Caco-2 (cell line): Measurements from ENCODE around the gene ADAM11. TPM values are rescaled to one million over a fixed set of nuclear protein-coding genes. Genes with fewer than 3 reads are reported as not detected.

Experiments
- BruUV-seq: library from RNA; stranded (reverse); fragments of 400-500 nt; replicated peaks from 2 replicates; lab custom pipeline; 2021; lab: Mats Ljungman, UMichigan
- CTCF ChIA-PET: fragments of 300-600 bp; sonication (Branson Sonifier 250); formaldehyde crosslinking; loops from one replicate; lab custom pipeline; 2022; ENCODE audit warnings: antibody characterized with exemption; lab: Charles Lee
- POLR2A ChIA-PET: fragments of 300-600 bp; sonication (Branson Sonifier 250); formaldehyde crosslinking; loops from one replicate; lab custom pipeline; 2022; ENCODE audit warnings: antibody characterized with exemption; lab: Charles Lee
- DNase-seq, 2 experiments: peaks; one replicate each; pipeline versions ENCODE4 v3.0.0 to v3.0.0-alpha.2; 2020 to 2022
- H3K27me3 ChIP-seq: replicated peaks from 2 replicates; pipeline ENCODE4 v1.6.0; 2011; ENCODE audit warnings: low read length; ENCODE audit not compliant: control insufficient read depth, insufficient read depth
- H3K36me3 ChIP-seq: 2 replicates; pipeline ENCODE4 v1.5.1; 2011; ENCODE audit warnings: low read length; ENCODE audit not compliant: control insufficient read depth, insufficient read depth
- H3K4me1 ChIP-seq: fragments of 250-450 bp; sonication (Bioruptor Pico); 2 replicates; pipeline ENCODE4 v1.5.1; 2020; ENCODE audit warnings: mild to moderate bottlenecking
- H3K4me3 ChIP-seq: 2 replicates; pipeline ENCODE4 v1.5.1; 2011; ENCODE audit warnings: low read depth, mild to moderate bottlenecking, control low read depth, low read length
- H3K9me3 ChIP-seq: fragments of 250-450 bp; sonication (Bioruptor Pico); 2 replicates; pipeline ENCODE4 v1.5.1; 2020; ENCODE audit warnings: mild to moderate bottlenecking, moderate library complexity
- H3K27ac Mint-ChIP-seq: one replicate; pipeline ENCODE4 v1.8.0; 2022; ENCODE audit warnings: mixed read lengths; ENCODE audit not compliant: unreplicated experiment
- H3K27me3 Mint-ChIP-seq: one replicate; pipeline ENCODE4 v1.8.0; 2022; ENCODE audit warnings: mixed read lengths; ENCODE audit not compliant: insufficient read depth, unreplicated experiment
- H3K36me3 Mint-ChIP-seq: one replicate; pipeline ENCODE4 v1.8.0; 2022; ENCODE audit warnings: mild to moderate bottlenecking, mixed read lengths; ENCODE audit not compliant: insufficient read depth, unreplicated experiment
- H3K4me1 Mint-ChIP-seq: one replicate; pipeline ENCODE4 v1.8.0; 2022; ENCODE audit warnings: low read depth, mixed read lengths; ENCODE audit not compliant: unreplicated experiment
- H3K4me3 Mint-ChIP-seq: one replicate; pipeline ENCODE4 v1.8.0; 2022; ENCODE audit warnings: mild to moderate bottlenecking, moderate library complexity, mixed read lengths; ENCODE audit not compliant: unreplicated experiment
- H3K9me3 Mint-ChIP-seq: one replicate; pipeline ENCODE4 v1.8.0; 2022; ENCODE audit warnings: mixed read lengths; ENCODE audit not compliant: unreplicated experiment
- intact Hi-C: fragments of 100-400 bp; cut with micrococcal nuclease; formaldehyde crosslinking; loops from one replicate; pipeline ENCODE4 v1.10.0; 2022; ENCODE audit not compliant: unreplicated experiment
- total RNA-seq: library from RNA; stranded (reverse); gene quantifications from 2 replicates; pipeline ENCODE4 v1.2.3, GENCODE V29; 2022
- TF ChIP-seq, protein P1 (sequence below), 2 experiments: fragments of 200-600 bp in 1 of 2; IDR thresholded peaks; 1 replicate in 1 of 2; 2 replicates in 1 of 2; pipeline versions ENCODE4 v1.5.1 to v1.8.0; 2011 to 2022; ENCODE audit warnings: antibody characterized with exemption in 1 of 2, control low read depth in 1 of 2, inconsistent platforms in 1 of 2, low read depth in 1 of 2, low read length in 1 of 2, mild to moderate bottlenecking in 1 of 2, moderate library complexity in 1 of 2; ENCODE audit not compliant: insufficient read depth in 1 of 2, severe bottlenecking in 1 of 2, unreplicated experiment in 1 of 2

Gene ADAM11
- total RNA-seq, 1 experiment from 2014 or later: 1.9 TPM

DNA sequence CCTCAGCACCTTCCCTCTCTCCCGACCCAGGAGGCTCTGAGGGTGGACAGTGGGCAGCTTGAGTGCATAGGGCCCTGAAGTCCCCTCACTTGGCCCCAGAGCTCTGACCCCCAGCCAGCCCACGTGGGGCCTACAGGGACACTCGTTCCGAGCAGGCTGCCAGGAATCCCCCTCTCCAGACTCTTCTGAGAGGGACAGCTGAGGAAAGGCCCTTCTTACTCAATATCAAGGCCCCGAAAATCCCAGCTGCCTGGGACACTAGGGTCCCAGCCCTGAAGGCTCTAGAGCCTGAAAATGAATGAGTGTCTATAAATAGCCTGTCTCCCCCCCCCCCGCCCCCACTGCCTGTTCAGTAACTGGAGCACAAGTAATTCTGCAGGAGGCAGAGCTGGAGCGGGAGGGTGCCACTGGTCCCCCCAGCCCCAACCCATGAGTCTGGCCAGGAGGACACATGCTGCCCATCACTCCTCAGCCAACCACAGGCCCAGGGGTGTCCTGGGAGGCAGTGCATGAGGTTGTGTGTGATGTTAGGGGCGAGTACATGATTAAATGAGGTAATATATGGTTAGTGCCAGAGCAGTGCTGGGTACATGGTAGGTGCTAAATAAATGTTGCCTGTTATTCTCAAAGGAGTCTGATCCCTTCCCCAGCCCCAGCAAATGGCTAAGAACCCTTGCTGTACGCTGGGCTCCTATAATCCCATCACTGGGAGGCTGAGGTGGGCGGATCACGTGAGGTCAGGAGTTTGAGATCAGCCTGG lies 11.6 kb downstream of the ADAM11 start:
- 0 out of 2 replicates have a peak, but pooled peaks cover 4% of the 10 kb centered on the region for H3K4me1 ChIP-seq
- POLR2A ChIA-PET: no interaction called here
- Mint-ChIP-seq H3K9me3 (no peaks in the 10 kb centered on the region), H3K4me1 (no peaks in the 10 kb centered on the region), H3K36me3 (no peaks in the 10 kb centered on the region), H3K27ac (no peak overlapping the region), H3K4me3 (no peak overlapping the region), H3K27me3 (no peaks in the 10 kb centered on the region)
- TF ChIP-seq, protein P1, sequence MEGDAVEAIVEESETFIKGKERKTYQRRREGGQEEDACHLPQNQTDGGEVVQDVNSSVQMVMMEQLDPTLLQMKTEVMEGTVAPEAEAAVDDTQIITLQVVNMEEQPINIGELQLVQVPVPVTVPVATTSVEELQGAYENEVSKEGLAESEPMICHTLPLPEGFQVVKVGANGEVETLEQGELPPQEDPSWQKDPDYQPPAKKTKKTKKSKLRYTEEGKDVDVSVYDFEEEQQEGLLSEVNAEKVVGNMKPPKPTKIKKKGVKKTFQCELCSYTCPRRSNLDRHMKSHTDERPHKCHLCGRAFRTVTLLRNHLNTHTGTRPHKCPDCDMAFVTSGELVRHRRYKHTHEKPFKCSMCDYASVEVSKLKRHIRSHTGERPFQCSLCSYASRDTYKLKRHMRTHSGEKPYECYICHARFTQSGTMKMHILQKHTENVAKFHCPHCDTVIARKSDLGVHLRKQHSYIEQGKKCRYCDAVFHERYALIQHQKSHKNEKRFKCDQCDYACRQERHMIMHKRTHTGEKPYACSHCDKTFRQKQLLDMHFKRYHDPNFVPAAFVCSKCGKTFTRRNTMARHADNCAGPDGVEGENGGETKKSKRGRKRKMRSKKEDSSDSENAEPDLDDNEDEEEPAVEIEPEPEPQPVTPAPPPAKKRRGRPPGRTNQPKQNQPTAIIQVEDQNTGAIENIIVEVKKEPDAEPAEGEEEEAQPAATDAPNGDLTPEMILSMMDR (IDR thresholded peaks at IDR 0.05; ENCODE audit: insufficient read depth in 1 of 2, low read depth in 1 of 2, low read length in 1 of 2, severe bottlenecking in 1 of 2, unreplicated experiment in 1 of 2): no peak
- DNase-seq: no peak
- CTCF ChIA-PET: interaction anchor here (0.6 kb wide), 2 partner anchors 9 to 97 kb away, joined by 3 to 4 read pairs; no protein-coding TSS in a partner anchor
- no peaks in the 10 kb centered on the region for H3K27me3 ChIP-seq
- no peaks in the 10 kb centered on the region for H3K9me3 ChIP-seq
- H3K36me3 ChIP-seq: no peaks in the 10 kb centered on the region
- BruUV-seq: no TSS peak
- H3K4me3 ChIP-seq: no peak overlapping the region
- intact Hi-C loops: loop anchor here (10.0 kb wide), 1 partner anchor 364 kb away; the partner anchor contains the start of genes ACBD4 and PLCD3

DNA sequence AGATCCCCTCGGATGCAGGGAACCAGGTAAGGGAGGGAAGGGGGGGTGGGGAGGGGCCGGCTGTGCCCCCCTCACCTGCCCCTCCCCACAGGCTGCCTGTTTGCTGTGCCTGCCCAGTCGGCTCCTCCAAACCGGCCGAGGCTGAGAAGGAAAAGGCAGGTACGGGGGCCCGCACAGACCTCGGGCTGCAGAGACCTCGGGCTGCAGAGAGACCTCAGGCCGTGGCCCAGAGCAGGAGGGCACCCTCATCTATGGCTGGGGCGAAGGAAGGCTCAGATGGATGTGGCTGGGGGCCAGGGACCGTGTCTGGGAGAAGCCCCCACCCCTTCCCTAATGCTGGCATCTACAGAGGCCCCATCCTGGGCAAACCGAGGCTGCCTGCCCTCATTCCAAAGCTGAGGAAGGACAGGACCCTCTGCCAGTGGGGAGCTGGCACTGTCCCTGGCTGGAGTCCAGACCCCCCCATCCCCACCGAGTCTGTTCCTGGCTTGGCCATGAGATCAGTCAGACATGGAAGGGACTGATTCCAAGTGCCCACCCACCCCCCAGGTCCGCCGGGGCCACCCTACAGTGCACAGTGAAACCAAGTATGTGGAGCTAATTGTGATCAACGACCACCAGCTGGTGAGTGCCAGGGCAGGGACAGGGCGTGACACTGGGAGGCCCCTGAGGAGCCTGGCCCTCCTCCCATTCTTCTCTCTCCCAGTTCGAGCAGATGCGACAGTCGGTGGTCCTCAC lies 13.7 kb downstream of the ADAM11 start:
- no TSS peak for BruUV-seq
- POLR2A ChIA-PET: no interaction called here
- Mint-ChIP-seq H3K27me3 (peaks cover 2% of the 10 kb centered on the region), H3K4me1 (no peaks in the 10 kb centered on the region), H3K36me3 (no peaks in the 10 kb centered on the region), H3K9me3 (no peaks in the 10 kb centered on the region), H3K27ac (no peak overlapping the region), H3K4me3 (no peak overlapping the region)
- TF ChIP-seq, protein P1 (IDR thresholded peaks at IDR 0.05; ENCODE audit: insufficient read depth in 1 of 2, low read depth in 1 of 2, low read length in 1 of 2, severe bottlenecking in 1 of 2, unreplicated experiment in 1 of 2): no peak
- no peaks in the 10 kb centered on the region for H3K36me3 ChIP-seq
- CTCF ChIA-PET: interaction anchor here (0.6 to 1.6 kb wide), 4 partner anchors 8 to 106 kb away, joined by 3 to 12 read pairs (median 4); no protein-coding TSS in a partner anchor
- intact Hi-C loops: loop anchor here (10.0 kb wide), 1 partner anchor 362 kb away; the partner anchor contains the start of genes ACBD4 and PLCD3
- no peak overlapping the region for H3K4me3 ChIP-seq
- H3K4me1 ChIP-seq: peaks cover 10% of the 10 kb centered on the region; the same call in 1 of the 2 replicates
- no peak for DNase-seq
- H3K9me3 ChIP-seq: no peaks in the 10 kb centered on the region
- no peaks in the 10 kb centered on the region for H3K27me3 ChIP-seq

DNA sequence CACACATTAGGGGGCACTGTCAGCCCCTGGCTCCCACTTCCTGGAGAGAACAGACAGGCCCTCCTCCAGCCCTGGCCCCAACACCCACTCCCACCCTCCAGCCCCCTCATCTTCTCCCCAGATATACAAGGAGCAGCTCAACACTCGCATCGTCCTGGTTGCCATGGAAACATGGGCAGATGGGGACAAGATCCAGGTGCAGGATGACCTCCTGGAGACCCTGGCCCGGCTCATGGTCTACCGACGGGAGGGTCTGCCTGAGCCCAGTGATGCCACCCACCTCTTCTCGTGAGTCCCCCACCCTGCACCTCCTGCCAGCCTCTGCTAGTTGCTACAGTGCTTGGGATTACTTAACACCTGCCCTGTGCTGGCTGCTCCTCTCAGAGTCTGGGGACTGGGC lies 14.4 kb downstream of the ADAM11 start:
- TF ChIP-seq, protein P1 (IDR thresholded peaks at IDR 0.05; ENCODE audit: insufficient read depth in 1 of 2, low read depth in 1 of 2, low read length in 1 of 2, severe bottlenecking in 1 of 2, unreplicated experiment in 1 of 2): no peak
- CTCF ChIA-PET: interaction anchor here (1.0 to 1.6 kb wide), 3 partner anchors 9 to 105 kb away, joined by 3 to 12 read pairs (median 5); no protein-coding TSS in a partner anchor
- peaks cover 3% of the 10 kb centered on the region for H3K27me3 Mint-ChIP-seq
- Histone ChIP-seq H3K36me3 (no peaks in the 10 kb centered on the region), H3K9me3 (no peaks in the 10 kb centered on the region), H3K4me1 (peaks cover 10% of the 10 kb centered on the region; the same call in 1 of the 2 replicates), H3K27me3 (no peaks in the 10 kb centered on the region), H3K4me3 (no peak overlapping the region)
- H3K27ac Mint-ChIP-seq: no peak overlapping the region
- no TSS peak for BruUV-seq
- no peak overlapping the region for H3K4me3 Mint-ChIP-seq
- no peaks in the 10 kb centered on the region for H3K9me3 Mint-ChIP-seq
- intact Hi-C loops: loop anchor here (10.0 kb wide), 1 partner anchor 362 kb away; the partner anchor contains the start of genes ACBD4 and PLCD3
- H3K4me1 Mint-ChIP-seq: no peaks in the 10 kb centered on the region
- DNase-seq: no peak
- POLR2A ChIA-PET: no interaction called here
- no peaks in the 10 kb centered on the region for H3K36me3 Mint-ChIP-seq
